Thyroid gland (tissue), 4 donors: ENCODE data around the gene SLC34A2. TPM values are rescaled to one million over a fixed set of nuclear protein-coding genes. Genes with fewer than 3 reads are reported as not detected.

Experiments
- DNase-seq, 2 donors: peaks; one replicate each; pipeline ENCODE4 v3.0.0-alpha.2; 2019
- H3K27ac ChIP-seq, 3 donors: fragments of 200-600 bp; sonication (generic); 1 replicate in 2 of 3; 2 replicates in 1 of 3; pipeline ENCODE4 v1.5.1; 2016 to 2019; ENCODE audit warnings: mild to moderate bottlenecking in 1 of 3, moderate library complexity in 1 of 3
- H3K27me3 ChIP-seq: fragments of 200-600 bp; sonication (generic); one replicate; pipeline ENCODE4 v1.5.1; 2019
- H3K36me3 ChIP-seq, 2 donors: fragments of 200-600 bp; sonication (generic); one replicate each; pipeline ENCODE4 v1.5.1; 2016 to 2019
- H3K4me1 ChIP-seq, 2 donors: fragments of 200-600 bp; sonication (generic); one replicate each; pipeline ENCODE4 v1.5.1; 2017 to 2019
- H3K4me3 ChIP-seq, 3 donors: fragments of 200-600 bp; sonication (generic); replicated peaks in 1 of 3; 1 replicate in 2 of 3; 2 replicates in 1 of 3; pipeline ENCODE4 v1.5.1; 2016; ENCODE audit warnings: mild to moderate bottlenecking in 1 of 3
- H3K9me3 ChIP-seq: fragments of 200-600 bp; sonication (generic); one replicate; pipeline ENCODE4 v1.5.1; 2017
- CTCF ChIP-seq, 6 experiments: fragments of 200-600 bp in 3 of 6; fragments of 450-650 bp in 3 of 6; sonication (generic) in 3 of 6; IDR thresholded peaks; one replicate each; pipeline ENCODE4 v1.5.1; 2016 to 2019; ENCODE audit warnings: antibody characterized with exemption in 6 of 6, mild to moderate bottlenecking in 2 of 6, inconsistent platforms in 1 of 6, moderate library complexity in 1 of 6
- POLR2A ChIP-seq, 2 donors: fragments of 450-650 bp; IDR thresholded peaks; one replicate each; pipeline ENCODE4 v1.6.1; 2017; ENCODE audit warnings: antibody characterized with exemption in 2 of 2, mild to moderate bottlenecking in 2 of 2, moderate library complexity in 1 of 2
- WGBS, 2 donors: methylation state at CpG; one replicate each; pipeline ENCODE4 v1.1.5; 2017; 5-methylcytosine and 5-hydroxymethylcytosine counted together
- intact Hi-C: fragments of 100-400 bp; cut with DNase I; formaldehyde crosslinking; loops from one replicate; pipeline ENCODE4 v1.15.1; 2023
- total RNA-seq, 4 donors: library from RNA; depleted of rRNA; stranded (reverse); fragments of >200 nt; gene quantifications; one replicate each; pipeline ENCODE4 v1.2.3, GENCODE V29; 2016

The SLC34A2 gene
- total RNA-seq, 4 donors from 2014 or later: 2.1 to 88.3 (median 7.6) TPM

GRCh38 chr4:25672756-25673155 is 17.1 kb downstream of the SLC34A2 start:
- intact Hi-C loops: no loop called here
- Histone ChIP-seq H3K36me3 (peaks cover 0 to 8% of the 10 kb centered on the region in 2 donors), H3K27me3 (no peaks in the 10 kb centered on the region), H3K27ac (no peak overlapping the region), H3K9me3 (no peaks in the 10 kb centered on the region), H3K4me1 (no peaks in the 10 kb centered on the region), H3K4me3 (no peak overlapping the region)
- DNase-seq: no peak
- 93 to 96% methylated on average over 5 of the region's 5 CpGs for whole genome bisulfite sequencing, 2 donors
- TF ChIP-seq CTCF (IDR thresholded peaks at IDR 0.05): no peak

GRCh38 chr4:25674386-25674785 is 18.7 kb downstream of the SLC34A2 start:
- DNase-seq: no peak
- Histone ChIP-seq H3K4me1 (no peaks in the 10 kb centered on the region), H3K27ac (no peak overlapping the region), H3K9me3 (no peaks in the 10 kb centered on the region), H3K36me3 (peaks cover 0 to 8% of the 10 kb centered on the region in 2 donors), H3K4me3 (no peak overlapping the region), H3K27me3 (no peaks in the 10 kb centered on the region)
- no peak for TF ChIP-seq CTCF (IDR thresholded peaks at IDR 0.05)
- TF ChIP-seq POLR2A (IDR thresholded peaks at IDR 0.05): no peak
- intact Hi-C loops: no loop called here
- 91 to 95% methylated on average over 10 of the region's 10 CpGs for WGBS, 2 donors

- H3K4me1 ChIP-seq: no peaks in the 10 kb centered on the region
- H3K9me3 ChIP-seq: no peaks in the 10 kb centered on the region
- no peak overlapping the region for H3K27ac ChIP-seq
- DNase-seq: no peak
- 97% methylated on average over 27 to 30 of the region's 30 CpGs for WGBS, 2 donors
- intact Hi-C loops: no loop called here
- no peak overlapping the region for H3K4me3 ChIP-seq
- no peaks in the 10 kb centered on the region for H3K36me3 ChIP-seq
- H3K27me3 ChIP-seq: no peaks in the 10 kb centered on the region
- TF ChIP-seq POLR2A (IDR thresholded peaks at IDR 0.05): no peak
- TF ChIP-seq CTCF (IDR thresholded peaks at IDR 0.05): no peak
Observed at GRCh38 chr4:25676221-25676620, 20.6 kb downstream of the SLC34A2 start.

GRCh38 chr4:25677157-25677556 is 21.5 kb downstream of the SLC34A2 start:
- intact Hi-C loops: no loop called here
- DNase-seq: no peak
- H3K27ac ChIP-seq: no peak overlapping the region
- H3K4me1 ChIP-seq: no peaks in the 10 kb centered on the region
- no peaks in the 10 kb centered on the region for H3K9me3 ChIP-seq
- WGBS, 2 donors: 77 to 95% methylated on average over 3 of the region's 3 CpGs
- TF ChIP-seq CTCF (IDR thresholded peaks at IDR 0.05) (no peak), POLR2A (IDR thresholded peaks at IDR 0.05) (no peak)
- H3K4me3 ChIP-seq: no peak overlapping the region
- no peaks in the 10 kb centered on the region for H3K36me3 ChIP-seq
- no peaks in the 10 kb centered on the region for H3K27me3 ChIP-seq

GRCh38 chr4:25677943-25678342 is 22.3 kb downstream of the SLC34A2 start:
- H3K27me3 ChIP-seq: no peaks in the 10 kb centered on the region
- intact Hi-C loops: no loop called here
- no peaks in the 10 kb centered on the region for H3K9me3 ChIP-seq
- TF ChIP-seq CTCF (IDR thresholded peaks at IDR 0.05): no peak
- no peak for TF ChIP-seq POLR2A (IDR thresholded peaks at IDR 0.05)
- no peak overlapping the region for H3K4me3 ChIP-seq
- no peak for DNase-seq
- H3K36me3 ChIP-seq: no peaks in the 10 kb centered on the region
- H3K27ac ChIP-seq: no peak overlapping the region
- WGBS, 2 donors: 91 to 93% methylated on average over 5 of the region's 5 CpGs
- no peaks in the 10 kb centered on the region for H3K4me1 ChIP-seq
